NCI-H526 treated with DMSO at 0.1 percent for 48 hours (cell line): ENCODE measurements around the gene GFOD1.

Source experiments
- DNase-seq: peaks from one replicate; lab custom pipeline; 2025; lab: John Stamatoyannopoulos, UW

The GFOD1 gene

GRCh38 chr6:13425270-13425873, 62.0 kb downstream of the GFOD1 start:
- no peak for DNase-seq

- no peak for DNase-seq
Observed at GRCh38 chr6:13423252-13423651, 64.1 kb downstream of the GFOD1 start.

GRCh38 chr6:13422681-13423221, 64.6 kb downstream of the GFOD1 start:
- no peak for DNase-seq

GRCh38 chr6:13421425-13422059, 65.9 kb downstream of the GFOD1 start:
- no peak for DNase-seq

- DNase-seq = no peak
Observed at GRCh38 chr6:13420269-13420668, 67.1 kb downstream of the GFOD1 start.

- no peak for DNase-seq
Observed at GRCh38 chr6:13419422-13420195, 67.8 kb downstream of the GFOD1 start.

GRCh38 chr6:13418844-13419243, 68.6 kb downstream of the GFOD1 start:
- no peak for DNase-seq

GRCh38 chr6:13417954-13418353, 69.4 kb downstream of the GFOD1 start:
- DNase-seq = no peak

- DNase-seq = no peak
Observed at GRCh38 chr6:13417431-13417830, 70.0 kb downstream of the GFOD1 start.

GRCh38 chr6:13415283-13415682, 72.1 kb downstream of the GFOD1 start:
- no peak for DNase-seq

GRCh38 chr6:13413900-13414555, 73.4 kb downstream of the GFOD1 start:
- no peak for DNase-seq

GRCh38 chr6:13413466-13413862, 73.9 kb downstream of the GFOD1 start:
- DNase-seq = no peak

GRCh38 chr6:13412639-13413465, 74.5 kb downstream of the GFOD1 start:
- no peak for DNase-seq

GRCh38 chr6:13412211-13412610, 75.2 kb downstream of the GFOD1 start:
- no peak for DNase-seq

GRCh38 chr6:13411484-13411883, 75.9 kb downstream of the GFOD1 start:
- no peak for DNase-seq

- no peak for DNase-seq
Observed at GRCh38 chr6:13409991-13410390, 77.4 kb downstream of the GFOD1 start.

GRCh38 chr6:13407709-13408695, 79.4 kb downstream of the GFOD1 start:
- DNase-seq = no peak

GRCh38 chr6:13407368-13407708, 80.1 kb downstream of the GFOD1 start:
- no peak for DNase-seq

GRCh38 chr6:13406781-13407180, 80.6 kb downstream of the GFOD1 start:
- no peak for DNase-seq

- no peak for DNase-seq
Observed at GRCh38 chr6:13405961-13406477, 81.4 kb downstream of the GFOD1 start.
